CD8-positive, alpha-beta memory T cell (primary cell): ENCODE results near the gene C11orf21. TPM values are rescaled to one million over a fixed set of nuclear protein-coding genes. Genes with fewer than 3 reads are reported as not detected.

Experiments used
- CTCF ChIA-PET: fragments of 350-600 bp; sonication (Branson Sonifier 250); formaldehyde crosslinking; loops from one replicate; lab custom pipeline; 2021; ENCODE audit warnings: antibody characterized with exemption; lab: Charles Lee
- POLR2A ChIA-PET: fragments of 350-600 bp; sonication (Branson Sonifier 250); formaldehyde crosslinking; loops from one replicate; lab custom pipeline; 2021; ENCODE audit warnings: antibody characterized with exemption; lab: Charles Lee
- DNase-seq, 5 donors: peaks; one replicate each; pipeline versions ENCODE4 v3.0.0 to v3.0.0-alpha.2; 2020 to 2022; ENCODE audit warnings: mixed read lengths in 1 of 5
- H3K27ac ChIP-seq: one replicate; pipeline ENCODE4 v1.7.0; 2013; ENCODE audit warnings: low read depth, mild to moderate bottlenecking, low read length, moderate library complexity
- H3K27me3 ChIP-seq: 2 replicates; pipeline ENCODE4 v1.7.0; 2013; ENCODE audit warnings: low read length, mild to moderate bottlenecking; ENCODE audit not compliant: insufficient read depth, poor library complexity, severe bottlenecking
- H3K36me3 ChIP-seq: 2 replicates; pipeline ENCODE4 v1.7.0; 2013; ENCODE audit warnings: mild to moderate bottlenecking, low read length, moderate library complexity; ENCODE audit not compliant: insufficient read depth
- H3K4me1 ChIP-seq: 2 replicates; pipeline ENCODE4 v1.7.0; 2013; ENCODE audit warnings: mild to moderate bottlenecking, low read length, moderate library complexity; ENCODE audit not compliant: insufficient read depth
- H3K4me3 ChIP-seq: 2 replicates; pipeline ENCODE4 v1.7.0; 2013; ENCODE audit warnings: mild to moderate bottlenecking, low read length
- H3K9me3 ChIP-seq: 2 replicates; pipeline ENCODE4 v1.7.0; 2013; ENCODE audit warnings: mild to moderate bottlenecking, low read length
- H3K27ac Mint-ChIP-seq, 8 donors: one replicate each; pipeline ENCODE4 v1.8.0; 2020 to 2021; ENCODE audit warnings: mixed read lengths in 8 of 8, mild to moderate bottlenecking in 6 of 8, inconsistent platforms in 3 of 8, moderate library complexity in 3 of 8
- H3K27me3 Mint-ChIP-seq, 2 donors: one replicate each; pipeline ENCODE4 v1.8.0; 2020 to 2021; ENCODE audit warnings: mixed read lengths in 2 of 2, mild to moderate bottlenecking in 1 of 2, moderate library complexity in 1 of 2
- H3K36me3 Mint-ChIP-seq, 3 donors: one replicate each; pipeline ENCODE4 v1.8.0; 2020 to 2021; ENCODE audit warnings: mixed read lengths in 3 of 3, inconsistent platforms in 1 of 3, mild to moderate bottlenecking in 1 of 3
- H3K4me1 Mint-ChIP-seq, 3 donors: one replicate each; pipeline ENCODE4 v1.8.0; 2020 to 2021; ENCODE audit warnings: mixed read lengths in 3 of 3, inconsistent platforms in 1 of 3, mild to moderate bottlenecking in 1 of 3
- H3K4me3 Mint-ChIP-seq, 7 donors: one replicate each; pipeline ENCODE4 v1.8.0; 2020 to 2021; ENCODE audit warnings: mixed read lengths in 7 of 7, mild to moderate bottlenecking in 6 of 7, moderate library complexity in 4 of 7, inconsistent platforms in 2 of 7
- H3K9me3 Mint-ChIP-seq, 5 donors: one replicate each; pipeline ENCODE4 v1.8.0; 2020 to 2022; ENCODE audit warnings: mixed read lengths in 5 of 5, mild to moderate bottlenecking in 3 of 5, moderate library complexity in 2 of 5, inconsistent platforms in 1 of 5
- polyA plus RNA-seq: library from polyadenylated mRNA; unstranded; fragments of 300-500 nt; fragmentation: Illumina TruSeq; gene quantifications from one replicate; pipeline ENCODE4 v1.2.3, GENCODE V29; 2021
- total RNA-seq, 2 experiments: library from RNA; stranded (reverse); gene quantifications; one replicate each; pipeline ENCODE4 v1.2.3, GENCODE V29; 2021

The C11orf21 gene
- total and polyA plus RNA-seq, 3 experiments from 2014 or later: 8.8 to 30.1 (median 9.4) TPM

- no peaks in the 10 kb centered on the region for H3K27me3 ChIP-seq
- no peak overlapping the region for H3K27ac ChIP-seq
- Mint-ChIP-seq H3K9me3 (no peaks in the 10 kb centered on the region), H3K4me3 (no peak overlapping the region), H3K27ac (peak overlapping the region in 1 of 8 donors; percentile 19), H3K36me3 (no peaks in the 10 kb centered on the region), H3K4me1 (peaks cover 17 to 18% (median 17%) of the 10 kb centered on the region in 3 donors), H3K27me3 (peaks cover 0 to 2% of the 10 kb centered on the region in 2 donors)
- no peak for DNase-seq
- peaks cover 22% of the 10 kb centered on the region for H3K4me1 ChIP-seq
- H3K36me3 ChIP-seq: no peaks in the 10 kb centered on the region
- H3K9me3 ChIP-seq: no peaks in the 10 kb centered on the region
- no peak overlapping the region for H3K4me3 ChIP-seq
- ChIA-PET CTCF (no interaction called here), POLR2A (no interaction called here)
These were observed 39.2 kb downstream of the C11orf21 start for GRCh38 chr11:2262301-2263070.

GRCh38 chr11:2261436-2262230 is 40.1 kb downstream of the C11orf21 start:
- H3K36me3 ChIP-seq: no peaks in the 10 kb centered on the region
- H3K9me3 ChIP-seq: no peaks in the 10 kb centered on the region
- Mint-ChIP-seq H3K27me3 (peaks cover 0 to 2% of the 10 kb centered on the region in 2 donors), H3K9me3 (no peaks in the 10 kb centered on the region), H3K4me3 (no peak overlapping the region), H3K27ac (no peak overlapping the region), H3K4me1 (peaks cover 15 to 16% (median 15%) of the 10 kb centered on the region in 3 donors), H3K36me3 (no peaks in the 10 kb centered on the region)
- no peak overlapping the region for H3K4me3 ChIP-seq
- CTCF ChIA-PET: no interaction called here
- no peaks in the 10 kb centered on the region for H3K27me3 ChIP-seq
- H3K4me1 ChIP-seq: peaks cover 17% of the 10 kb centered on the region
- no peak overlapping the region for H3K27ac ChIP-seq
- POLR2A ChIA-PET: no interaction called here
- DNase-seq: no peak

- CTCF ChIA-PET: no interaction called here
- DNase-seq: no peak
These were observed 41.0 kb downstream of the C11orf21 start for GRCh38 chr11:2260491-2261364.

GRCh38 chr11:2259897-2260451 is 41.7 kb downstream of the C11orf21 start:
- H3K27me3 Mint-ChIP-seq: peaks cover 0 to 2% of the 10 kb centered on the region in 2 donors
- no peak for DNase-seq

More at GRCh38 chr11:2260491-2261364, 41.0 kb downstream of the C11orf21 start:
- peaks cover 8% of the 10 kb centered on the region for H3K4me1 ChIP-seq
- no peaks in the 10 kb centered on the region for H3K36me3 ChIP-seq
- H3K9me3 Mint-ChIP-seq: no peaks in the 10 kb centered on the region
- H3K9me3 ChIP-seq: no peaks in the 10 kb centered on the region
- no peaks in the 10 kb centered on the region for H3K36me3 Mint-ChIP-seq
- peaks cover 0 to 2% of the 10 kb centered on the region in 2 donors for H3K27me3 Mint-ChIP-seq
- H3K4me3 ChIP-seq: no peak overlapping the region
- no peak overlapping the region for H3K27ac Mint-ChIP-seq
- no peaks in the 10 kb centered on the region for H3K27me3 ChIP-seq
- POLR2A ChIA-PET: no interaction called here
- H3K27ac ChIP-seq: no peak overlapping the region
- H3K4me3 Mint-ChIP-seq: no peak overlapping the region
- H3K4me1 Mint-ChIP-seq: peaks cover 6 to 7% (median 6%) of the 10 kb centered on the region in 3 donors

GRCh38 chr11:2259466-2259830 is 42.3 kb downstream of the C11orf21 start:
- no peaks in the 10 kb centered on the region for H3K9me3 ChIP-seq
- CTCF ChIA-PET: no interaction called here
- H3K4me1 Mint-ChIP-seq: no peaks in the 10 kb centered on the region
- no peak overlapping the region for H3K4me3 Mint-ChIP-seq
- no peak overlapping the region for H3K4me3 ChIP-seq
- H3K4me1 ChIP-seq: no peaks in the 10 kb centered on the region
- no peak overlapping the region for H3K27ac ChIP-seq
- H3K27me3 ChIP-seq: no peaks in the 10 kb centered on the region
- no peak for DNase-seq
- POLR2A ChIA-PET: no interaction called here
- H3K27ac Mint-ChIP-seq: no peak overlapping the region
- H3K9me3 Mint-ChIP-seq: peaks cover 0 to 3% (median 0%) of the 10 kb centered on the region in 5 donors
- no peaks in the 10 kb centered on the region for H3K36me3 ChIP-seq
- H3K36me3 Mint-ChIP-seq: no peaks in the 10 kb centered on the region
- H3K27me3 Mint-ChIP-seq: peaks cover 0 to 2% of the 10 kb centered on the region in 2 donors

More at GRCh38 chr11:2259897-2260451, 41.7 kb downstream of the C11orf21 start:
- no peak overlapping the region for H3K4me3 Mint-ChIP-seq
- no peaks in the 10 kb centered on the region for H3K36me3 Mint-ChIP-seq
- Histone ChIP-seq H3K27me3 (no peaks in the 10 kb centered on the region), H3K4me1 (peaks cover under 1% of the 10 kb centered on the region), H3K4me3 (no peak overlapping the region), H3K9me3 (no peaks in the 10 kb centered on the region), H3K36me3 (no peaks in the 10 kb centered on the region), H3K27ac (no peak overlapping the region)
- peak overlapping the region in 1 of 8 donors; percentile 46 for H3K27ac Mint-ChIP-seq
- H3K4me1 Mint-ChIP-seq: no peaks in the 10 kb centered on the region
- H3K9me3 Mint-ChIP-seq: no peaks in the 10 kb centered on the region
- POLR2A ChIA-PET: no interaction called here
- CTCF ChIA-PET: no interaction called here

GRCh38 chr11:2258501-2259465 is 42.9 kb downstream of the C11orf21 start:
- H3K4me3 ChIP-seq: no peak overlapping the region
- H3K27me3 ChIP-seq: no peaks in the 10 kb centered on the region
- no peaks in the 10 kb centered on the region for H3K4me1 ChIP-seq
- no peaks in the 10 kb centered on the region for H3K36me3 ChIP-seq
- Mint-ChIP-seq H3K4me3 (no peak overlapping the region), H3K4me1 (no peaks in the 10 kb centered on the region), H3K27me3 (peaks cover 0 to 2% of the 10 kb centered on the region in 2 donors), H3K9me3 (peaks cover 0 to 4% (median 1%) of the 10 kb centered on the region in 5 donors), H3K27ac (no peak overlapping the region), H3K36me3 (no peaks in the 10 kb centered on the region)
- CTCF ChIA-PET: no interaction called here
- no peaks in the 10 kb centered on the region for H3K9me3 ChIP-seq
- H3K27ac ChIP-seq: no peak overlapping the region
- DNase-seq: no peak
- POLR2A ChIA-PET: no interaction called here
